ENCODE results near the gene SPINK5. TPM values are rescaled to one million over a fixed set of nuclear protein-coding genes. Genes with fewer than 3 reads are reported as not detected.
A peak's percentile ranks its signal among the peaks of the same experiment; 100 is the strongest.

SPINK5 gene
- total RNA-seq, 3 donors from 2014 or later = not detected

DNA sequence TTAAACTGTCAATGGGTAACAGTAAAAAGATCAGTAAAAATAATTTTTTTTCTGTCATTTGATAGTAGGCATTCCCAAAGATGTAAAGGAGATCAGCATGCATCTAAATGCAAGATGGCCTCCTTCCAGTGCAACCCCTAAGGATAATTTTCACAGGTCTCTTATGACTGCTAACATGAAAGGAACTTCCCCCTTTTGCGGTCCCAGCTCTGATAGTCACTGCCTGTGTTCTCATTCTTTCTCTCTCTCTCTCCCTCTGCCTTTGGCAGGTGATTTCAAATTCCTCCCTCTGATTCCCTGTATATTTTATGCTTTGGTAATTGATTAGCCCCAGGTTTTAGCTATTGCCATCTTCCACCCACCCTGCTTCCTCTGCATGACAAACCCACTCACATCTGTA, 113.4 kb downstream of the SPINK5 start:
- no peaks in the 10 kb centered on the region for H3K9me3 Mint-ChIP-seq
- H3K36me3 Mint-ChIP-seq (ENCODE audit: insufficient read depth) = no peaks in the 10 kb centered on the region
- no peak for ATAC-seq
- peaks cover 5% of the 10 kb centered on the region for H3K27me3 Mint-ChIP-seq (ENCODE audit: low read depth)
- DNase-seq = no peak
- no peaks in the 10 kb centered on the region for H3K4me1 Mint-ChIP-seq (ENCODE audit: low read depth)
- no peak overlapping the region for H3K4me3 Mint-ChIP-seq

DNA sequence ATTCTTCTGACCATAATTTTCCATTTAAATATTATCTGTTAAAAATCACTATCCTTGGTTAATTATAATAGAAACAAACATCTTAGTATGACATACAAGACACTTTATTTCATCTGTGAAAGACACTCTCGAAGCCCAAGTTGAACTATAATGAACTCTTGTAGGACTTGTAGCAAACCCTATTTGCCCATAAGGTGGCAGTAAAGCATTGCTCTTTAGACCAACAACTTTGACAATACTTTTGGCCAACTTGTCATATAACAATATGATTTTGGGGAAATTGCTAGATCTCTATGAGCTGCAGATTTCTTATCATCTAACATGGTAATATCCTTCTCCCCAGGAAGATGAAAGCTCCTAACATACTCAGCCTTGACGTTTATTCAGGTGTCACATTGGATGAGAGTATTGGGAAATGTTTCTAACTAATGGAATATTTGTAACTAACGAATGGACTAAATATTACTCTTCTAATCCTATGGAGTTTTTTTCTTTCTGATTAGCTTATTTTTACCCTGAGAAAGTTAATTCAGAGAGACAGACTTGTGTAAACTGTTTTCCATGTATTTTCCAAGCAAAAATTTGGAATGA, 115.5 kb downstream of the SPINK5 start:
- no peak for DNase-seq
- no peak overlapping the region for H3K4me3 Mint-ChIP-seq
- peaks cover 8% of the 10 kb centered on the region for H3K27me3 Mint-ChIP-seq (ENCODE audit: low read depth)
- H3K4me1 Mint-ChIP-seq (ENCODE audit: low read depth) = no peaks in the 10 kb centered on the region
- no peaks in the 10 kb centered on the region for H3K9me3 Mint-ChIP-seq
- no peaks in the 10 kb centered on the region for H3K36me3 Mint-ChIP-seq (ENCODE audit: insufficient read depth)
- no peak for ATAC-seq

DNA sequence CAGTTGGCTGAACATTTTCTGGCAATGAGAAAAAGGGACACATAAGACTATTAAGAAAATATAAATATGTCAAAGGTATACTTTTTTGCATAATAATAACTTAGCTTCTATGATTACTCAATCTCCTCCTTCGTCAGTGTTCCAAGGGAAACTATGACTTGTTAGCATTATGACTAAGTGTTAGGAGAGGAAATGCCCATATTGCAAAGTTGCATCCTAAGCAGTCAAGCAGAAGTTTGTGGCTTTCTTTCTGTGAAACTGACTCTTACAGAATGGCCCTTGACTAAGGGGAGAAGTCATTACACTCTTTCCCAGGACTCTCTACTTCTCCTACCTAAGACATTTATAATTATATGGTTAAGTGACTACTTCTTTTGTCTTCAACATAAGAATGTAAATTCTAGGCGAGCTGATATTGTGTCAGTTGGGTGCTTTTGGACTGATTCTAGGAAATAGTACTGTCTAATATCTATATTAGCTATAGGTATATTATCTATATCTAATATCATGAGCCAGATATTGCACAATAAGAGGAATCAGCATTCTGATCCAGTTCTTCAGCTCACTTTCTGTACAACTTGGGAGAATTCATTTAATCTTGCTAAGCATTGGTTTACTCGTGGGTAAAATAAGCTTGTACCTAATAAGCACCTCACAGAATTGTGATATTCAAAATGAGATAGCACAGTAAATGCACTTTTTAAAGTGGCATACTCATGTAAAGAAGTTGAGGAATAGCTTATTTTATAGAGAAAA, 122.6 kb downstream of the SPINK5 start:
- ATAC-seq = peak; percentile 98 to 99
- DNase-seq = no peak
- H3K4me3 Mint-ChIP-seq = no peak overlapping the region
- H3K4me1 Mint-ChIP-seq (ENCODE audit: low read depth) = no peaks in the 10 kb centered on the region
- H3K36me3 Mint-ChIP-seq (ENCODE audit: insufficient read depth) = no peaks in the 10 kb centered on the region
- no peaks in the 10 kb centered on the region for H3K9me3 Mint-ChIP-seq
- peaks cover 7% of the 10 kb centered on the region for H3K27me3 Mint-ChIP-seq (ENCODE audit: low read depth)

Other genes with a start within 250 kb of the SPINK5 start
- 1 to 10 TPM; 1.5 to 4.7 (median 2.0) TPM for gene SPINK1, start 232.3 kb upstream of the SPINK5 start, total RNA-seq
- under 1 TPM in 1 of 3 donors, not detected in 2; 0.90 TPM for gene SCGB3A2, start 185.3 kb upstream of the SPINK5 start, total RNA-seq
- not detected for gene C5orf46, start 157.4 kb upstream of the SPINK5 start, total RNA-seq
- not detected for gene SPINK14, start 104.6 kb downstream of the SPINK5 start, total RNA-seq
- not detected for gene SPINK6, start 139.1 kb downstream of the SPINK5 start, total RNA-seq
- not detected for gene MARCOL, start 174.5 kb downstream of the SPINK5 start, total RNA-seq
- not detected for gene SPINK13, start 204.8 kb downstream of the SPINK5 start, total RNA-seq
- not detected for gene SPINK7, start 248.4 kb downstream of the SPINK5 start, total RNA-seq